NK-92 (cell line): ENCODE data around the gene TMED4.

Experiments
- DNase-seq: peaks from one replicate; lab custom pipeline; 2025; ENCODE audit not compliant: unreplicated experiment; lab: John Stamatoyannopoulos, UW

The TMED4 gene

GRCh38 chr7:44540592-44541027, 41.4 kb downstream of the TMED4 start:
- no peak for DNase-seq

GRCh38 chr7:44539669-44540506, 42.1 kb downstream of the TMED4 start:
- no peak for DNase-seq

- no peak for DNase-seq
Observed at GRCh38 chr7:44538798-44539668, 43.0 kb downstream of the TMED4 start.

GRCh38 chr7:44538093-44538797, 43.8 kb downstream of the TMED4 start:
- no peak for DNase-seq

- no peak for DNase-seq
Observed at GRCh38 chr7:44537442-44537841, 44.6 kb downstream of the TMED4 start.

GRCh38 chr7:44536090-44536489, 45.9 kb downstream of the TMED4 start:
- DNase-seq = no peak

- DNase-seq = no peak
Observed at GRCh38 chr7:44535348-44536064, 46.5 kb downstream of the TMED4 start.

- no peak for DNase-seq
Observed at GRCh38 chr7:44534501-44534900, 47.5 kb downstream of the TMED4 start.

- no peak for DNase-seq
Observed at GRCh38 chr7:44534087-44534486, 47.9 kb downstream of the TMED4 start.

GRCh38 chr7:44533301-44534055, 48.6 kb downstream of the TMED4 start:
- no peak for DNase-seq

- DNase-seq = no peak
Observed at GRCh38 chr7:44531421-44532380, 50.3 kb downstream of the TMED4 start.

GRCh38 chr7:44530990-44531389, 51.0 kb downstream of the TMED4 start:
- DNase-seq = no peak
